Thyroid gland (tissue), 4 donors: ENCODE data around the gene MLF2.

Experiments used
- CTCF ChIP-seq, 6 experiments: fragments of 200-600 bp in 3 of 6; fragments of 450-650 bp in 3 of 6; sonication (generic) in 3 of 6; IDR thresholded peaks; one replicate each; pipeline ENCODE4 v1.5.1; 2016 to 2019; ENCODE audit warnings: antibody characterized with exemption in 6 of 6, mild to moderate bottlenecking in 2 of 6, inconsistent platforms in 1 of 6, moderate library complexity in 1 of 6
- POLR2A ChIP-seq, 2 donors: fragments of 450-650 bp; IDR thresholded peaks; one replicate each; pipeline ENCODE4 v1.6.1; 2017; ENCODE audit warnings: antibody characterized with exemption in 2 of 2, mild to moderate bottlenecking in 2 of 2, moderate library complexity in 1 of 2

DNA sequence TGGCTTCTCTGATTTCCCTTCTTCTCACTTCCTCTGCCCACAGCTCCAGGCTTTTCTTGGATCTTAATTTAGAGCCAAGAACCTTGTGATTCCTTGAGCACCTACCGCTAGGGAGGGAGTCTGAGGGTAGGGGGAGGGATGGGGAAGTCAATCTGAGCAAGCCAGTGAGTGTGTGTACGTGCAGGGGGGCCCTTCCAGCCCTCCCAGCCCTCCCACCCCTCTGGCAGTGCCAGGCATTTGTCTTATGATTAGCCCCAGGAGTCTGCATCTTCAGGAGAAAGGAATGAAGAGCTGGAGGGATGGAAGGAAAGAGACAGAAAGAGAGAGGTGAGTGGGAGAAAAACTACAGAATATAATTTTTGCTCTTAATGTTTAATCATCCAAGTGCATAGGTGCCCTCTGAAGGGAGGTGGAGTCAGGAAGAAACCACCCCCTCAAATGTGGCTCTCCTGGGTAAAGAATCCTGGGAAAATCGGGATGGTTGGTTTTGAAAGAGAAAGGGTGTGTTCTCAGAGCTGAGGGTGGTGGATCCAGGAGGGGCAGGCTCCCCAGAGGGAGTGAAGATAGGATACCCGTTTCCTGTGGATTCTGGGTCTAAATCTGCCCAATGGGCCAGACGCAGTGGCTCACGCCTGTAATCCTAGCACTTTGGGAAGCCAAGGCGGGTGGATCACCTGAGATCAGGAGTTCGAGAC lies 54.4 kb downstream of the MLF2 start:
- TF ChIP-seq CTCF (IDR thresholded peaks at IDR 0.05), result no peak
- no peak for TF ChIP-seq POLR2A (IDR thresholded peaks at IDR 0.05)
